Lower leg skin (tissue), 3 donors: ENCODE data around the gene ADAMTS16.

Source experiments
- CTCF ChIP-seq, 3 donors: fragments of 450-650 bp; IDR thresholded peaks; one replicate each; pipeline ENCODE4 v1.5.1; 2016; ENCODE audit warnings: antibody characterized with exemption in 3 of 3, mild to moderate bottlenecking in 3 of 3, moderate library complexity in 2 of 3
- POLR2A ChIP-seq, 2 donors: fragments of 450-650 bp; IDR thresholded peaks; one replicate each; pipeline ENCODE4 v1.6.1; 2016 to 2017; ENCODE audit warnings: antibody characterized with exemption in 2 of 2, mild to moderate bottlenecking in 1 of 2, moderate library complexity in 1 of 2

DNA sequence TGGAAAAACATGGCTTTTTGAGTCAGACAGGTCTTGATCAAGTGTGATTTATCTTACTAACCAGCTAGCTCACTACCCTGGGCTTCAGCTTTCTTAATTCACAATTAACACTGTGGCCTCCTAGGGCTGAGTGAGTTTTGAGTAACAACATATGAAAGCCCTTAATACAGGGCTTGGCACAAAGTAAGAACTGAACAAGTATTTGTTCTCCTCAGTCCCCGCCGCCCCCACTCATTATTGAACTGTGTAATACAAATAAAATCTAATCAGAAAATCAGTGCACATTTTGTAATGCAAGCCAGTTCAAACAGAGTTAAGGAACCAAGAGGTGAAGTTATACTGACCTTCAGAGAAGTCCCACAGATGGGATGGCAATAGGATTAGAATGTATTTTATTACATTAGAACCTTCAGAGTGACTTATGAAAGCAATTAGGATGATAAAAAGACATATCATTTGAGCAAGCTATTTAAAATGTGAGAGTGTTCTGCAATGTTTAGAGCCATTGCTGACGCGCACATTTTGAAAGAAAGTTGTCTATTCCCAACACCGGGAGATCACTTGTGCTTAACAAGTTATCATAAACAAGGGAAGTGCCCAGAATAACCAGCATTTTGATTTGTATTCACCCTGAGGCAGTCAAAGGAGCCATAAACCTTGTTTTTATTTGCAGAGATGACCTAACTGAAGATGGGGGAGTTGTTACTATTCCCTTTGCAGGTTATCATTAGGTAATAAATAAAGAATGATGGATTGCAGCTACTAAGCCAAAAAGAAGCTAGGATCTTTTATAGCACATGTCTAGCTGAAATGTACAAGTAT is 19.4 kb downstream of the ADAMTS16 start:
- TF ChIP-seq POLR2A (IDR thresholded peaks at IDR 0.05) (no peak), CTCF (IDR thresholded peaks at IDR 0.05) (no peak)
